ENCODE measurements around the gene TM7SF2. TPM values are rescaled to one million over a fixed set of nuclear protein-coding genes. Genes with fewer than 3 reads are reported as not detected.

Gene TM7SF2
- total RNA-seq, 1 experiment from 2014 or later = 74.8 TPM

DNA sequence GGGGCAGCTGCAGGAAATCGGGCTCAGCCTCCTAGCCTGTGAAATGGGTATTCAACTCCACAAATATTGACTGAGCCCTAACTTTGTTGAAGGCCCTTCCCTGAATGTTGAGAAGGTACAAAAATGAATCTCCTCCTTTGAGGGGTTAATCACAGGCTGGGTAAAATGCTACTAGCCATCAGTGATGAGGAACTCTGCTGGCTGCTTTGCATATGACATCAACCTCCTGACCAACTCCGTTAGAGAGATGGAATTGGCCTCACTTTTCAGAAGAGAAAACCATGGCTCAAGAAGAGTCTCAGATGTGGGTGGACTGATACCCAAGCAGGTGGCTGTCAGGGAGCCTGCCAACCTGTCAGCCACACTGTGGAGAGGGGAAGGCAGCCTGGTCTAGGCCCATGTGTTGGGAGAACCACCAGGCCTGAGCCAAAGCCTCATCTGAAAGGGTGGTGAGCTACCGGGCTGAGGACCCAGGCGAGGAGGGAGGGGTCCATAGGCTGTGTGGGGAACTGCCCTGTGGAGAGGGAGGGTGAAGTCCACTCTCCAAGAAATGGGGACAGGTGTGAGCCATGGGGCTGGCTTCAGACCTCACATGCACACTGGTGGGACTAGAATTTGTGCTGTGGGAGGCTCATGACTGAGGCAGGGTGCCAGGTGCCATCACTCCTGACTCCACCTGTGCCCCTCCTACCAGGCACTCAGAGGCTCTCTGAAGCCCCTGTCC, 39.6 kb upstream of the TM7SF2 start:
- Histone ChIP-seq H3K14ac (ENCODE audit: insufficient read depth, low read length) (no peak overlapping the region), H3T11ph (ENCODE audit: low read length) (no peak overlapping the region), H3K9ac (ENCODE audit: extremely low read depth, insufficient read length, low read length) (no peak overlapping the region), H3K4me2 (ENCODE audit: insufficient read depth, insufficient read length, low read length) (no peak overlapping the region), H2BK120ac (ENCODE audit: low read depth, low read length, poor library complexity, severe bottlenecking) (no peak overlapping the region), H2AK5ac (ENCODE audit: insufficient read length, low read length) (no peak overlapping the region), H3K9me3 (ENCODE audit: control insufficient read depth, low read depth, low read length) (no peaks in the 10 kb centered on the region), H3K18ac (ENCODE audit: insufficient read length, low read depth, low read length) (no peak overlapping the region), H3K23ac (ENCODE audit: insufficient read length, low read depth, low read length) (no peak overlapping the region), H3K4ac (ENCODE audit: low read depth, low read length) (no peak overlapping the region), H4K8ac (replicated peaks; ENCODE audit: insufficient read length, low read depth, low read length) (no peak overlapping the region), H3K27me3 (ENCODE audit: insufficient read depth, low read length) (no peaks in the 10 kb centered on the region), H3K4me1 (ENCODE audit: insufficient read depth, low read length) (peaks cover 2% of the 10 kb centered on the region; the same call in 1 of the 2 replicates), H2BK12ac (ENCODE audit: insufficient read length, low read depth, low read length) (no peak overlapping the region), H3K27ac (ENCODE audit: insufficient read length, low read depth, low read length) (no peak overlapping the region), H2BK5ac (ENCODE audit: insufficient read length, low read length) (no peak overlapping the region), H2BK20ac (ENCODE audit: low read depth, low read length, poor library complexity, severe bottlenecking) (no peak overlapping the region), H4K5ac (ENCODE audit: insufficient read length, low read depth, low read length) (peak overlapping the region; percentile 42), H3K23me2 (ENCODE audit: insufficient read length, low read depth, low read length, poor library complexity, severe bottlenecking) (no peaks in the 10 kb centered on the region), H3K79me1 (ENCODE audit: insufficient read depth, low read depth, low read length, poor library complexity, severe bottlenecking) (no peaks in the 10 kb centered on the region), H3K79me2 (ENCODE audit: insufficient read depth, low read length) (no peaks in the 10 kb centered on the region), H2BK15ac (ENCODE audit: low read depth, low read length) (no peak overlapping the region), H2AFZ (ENCODE audit: low read length) (no peak overlapping the region), H4K20me1 (ENCODE audit: control insufficient read depth, insufficient read depth, insufficient read length) (no peaks in the 10 kb centered on the region), H3K56ac (ENCODE audit: insufficient read length, low read depth, low read length) (no peak overlapping the region), H4K91ac (ENCODE audit: insufficient read length, low read depth, low read length) (no peak overlapping the region)
- H3K27me3 Mint-ChIP-seq (ENCODE audit: low read depth) = no peaks in the 10 kb centered on the region
- H3K36me3 Mint-ChIP-seq (ENCODE audit: insufficient read depth in 1 of 3, low read depth in 3 of 3) = peaks cover 8 to 18% (median 16%) of the 10 kb centered on the region in 3 experiments
- no peak for DNase-seq
- H3K4me1 Mint-ChIP-seq = peaks cover 8 to 13% of the 10 kb centered on the region in 2 experiments
- H3K4me3 Mint-ChIP-seq = no peak overlapping the region
- no CpG with 5 or more reads among the region's 4 CpGs for WGBS (ENCODE audit: extremely low coverage, insufficient read length, low lambda C conversion rate)
- TF ChIP-seq, protein P1, sequence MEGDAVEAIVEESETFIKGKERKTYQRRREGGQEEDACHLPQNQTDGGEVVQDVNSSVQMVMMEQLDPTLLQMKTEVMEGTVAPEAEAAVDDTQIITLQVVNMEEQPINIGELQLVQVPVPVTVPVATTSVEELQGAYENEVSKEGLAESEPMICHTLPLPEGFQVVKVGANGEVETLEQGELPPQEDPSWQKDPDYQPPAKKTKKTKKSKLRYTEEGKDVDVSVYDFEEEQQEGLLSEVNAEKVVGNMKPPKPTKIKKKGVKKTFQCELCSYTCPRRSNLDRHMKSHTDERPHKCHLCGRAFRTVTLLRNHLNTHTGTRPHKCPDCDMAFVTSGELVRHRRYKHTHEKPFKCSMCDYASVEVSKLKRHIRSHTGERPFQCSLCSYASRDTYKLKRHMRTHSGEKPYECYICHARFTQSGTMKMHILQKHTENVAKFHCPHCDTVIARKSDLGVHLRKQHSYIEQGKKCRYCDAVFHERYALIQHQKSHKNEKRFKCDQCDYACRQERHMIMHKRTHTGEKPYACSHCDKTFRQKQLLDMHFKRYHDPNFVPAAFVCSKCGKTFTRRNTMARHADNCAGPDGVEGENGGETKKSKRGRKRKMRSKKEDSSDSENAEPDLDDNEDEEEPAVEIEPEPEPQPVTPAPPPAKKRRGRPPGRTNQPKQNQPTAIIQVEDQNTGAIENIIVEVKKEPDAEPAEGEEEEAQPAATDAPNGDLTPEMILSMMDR (conservative IDR thresholded peaks at IDR 0.05) = no peak
- no peaks in the 10 kb centered on the region for H3K9me3 Mint-ChIP-seq
- peak overlapping the region in 1 of 3 experiments; percentile 15; a peak in 1 of 7 replicates for H3K27ac Mint-ChIP-seq
